BLaER1 (cell line): ENCODE results near the gene IGF2.
A peak's percentile ranks its signal among the peaks of the same experiment; 100 is the strongest.

Source experiments
- H3K27ac ChIP-seq: shearing (Covaris generic); formaldehyde crosslinking; 2 replicates; pipeline ENCODE4 v1.8.1; 2022
- H3K27me3 ChIP-seq: shearing (Covaris generic); formaldehyde crosslinking; 2 replicates; pipeline ENCODE4 v1.8.1; 2022
- H3K36me3 ChIP-seq: shearing (Covaris generic); formaldehyde crosslinking; 2 replicates; pipeline ENCODE4 v1.8.1; 2022
- H3K4me1 ChIP-seq: shearing (Covaris generic); formaldehyde crosslinking; 2 replicates; pipeline ENCODE4 v1.8.1; 2022
- H3K4me2 ChIP-seq: shearing (Covaris generic); formaldehyde crosslinking; 2 replicates; pipeline ENCODE4 v1.8.1; 2022
- H3K4me3 ChIP-seq: shearing (Covaris generic); formaldehyde crosslinking; 2 replicates; pipeline ENCODE4 v1.8.1; 2022
- H3K9ac ChIP-seq: shearing (Covaris generic); formaldehyde crosslinking; 2 replicates; pipeline ENCODE4 v1.8.1; 2022
- H3K9me3 ChIP-seq: shearing (Covaris generic); formaldehyde crosslinking; 2 replicates; pipeline ENCODE4 v1.8.1; 2022
- H4K20me1 ChIP-seq: shearing (Covaris generic); formaldehyde crosslinking; 2 replicates; pipeline ENCODE4 v1.8.1; 2022
- Cebpa-rat ChIP-seq: shearing (Covaris generic); IDR thresholded peaks from 2 replicates; pipeline ENCODE4 v1.8.1; 2022

IGF2 gene

DNA sequence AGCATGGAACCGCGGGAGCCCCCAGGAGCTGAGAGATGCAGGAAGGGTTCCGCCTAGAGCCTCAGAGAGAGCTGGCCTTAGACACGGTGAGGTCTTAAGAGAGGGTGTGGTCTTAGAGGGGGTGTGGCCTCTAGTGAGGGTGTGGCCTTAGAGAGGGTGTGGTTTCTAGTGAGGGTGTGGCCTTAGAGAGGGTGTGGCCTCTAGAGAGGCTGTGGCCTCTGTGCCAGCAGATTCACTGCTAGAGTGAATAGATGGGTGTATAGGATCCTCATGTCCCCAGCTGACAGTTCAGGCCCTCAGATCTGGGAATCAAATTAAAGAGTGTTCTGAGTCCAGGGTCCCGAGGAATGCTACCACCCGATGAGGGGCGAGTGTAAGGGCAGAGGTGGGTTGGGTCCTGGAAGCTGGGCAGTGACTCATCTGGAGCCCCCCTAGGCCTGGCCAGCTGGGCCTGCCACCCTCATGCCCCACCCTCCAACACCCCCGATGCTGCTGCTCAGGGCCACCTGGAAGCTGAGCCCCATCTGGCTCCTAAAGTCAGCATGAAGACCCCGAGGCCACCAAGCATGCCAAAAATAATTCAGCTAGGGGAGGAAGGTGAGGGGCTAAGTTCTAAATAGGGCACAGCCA is 49.5 kb downstream of the IGF2 start:
- peaks cover 23% of the 10 kb centered on the region for H3K27me3 ChIP-seq
- H3K9me3 ChIP-seq = no peaks in the 10 kb centered on the region
- H3K9ac ChIP-seq = no peak overlapping the region
- no peak for TF ChIP-seq Cebpa-rat
- H3K4me1 ChIP-seq = peaks cover 91% of the 10 kb centered on the region
- H3K4me3 ChIP-seq = no peak overlapping the region
- H3K27ac ChIP-seq = no peak overlapping the region
- peak overlapping the region; percentile 60 for H3K4me2 ChIP-seq
- H3K36me3 ChIP-seq = no peaks in the 10 kb centered on the region
- peaks cover 43% of the 10 kb centered on the region for H4K20me1 ChIP-seq

DNA sequence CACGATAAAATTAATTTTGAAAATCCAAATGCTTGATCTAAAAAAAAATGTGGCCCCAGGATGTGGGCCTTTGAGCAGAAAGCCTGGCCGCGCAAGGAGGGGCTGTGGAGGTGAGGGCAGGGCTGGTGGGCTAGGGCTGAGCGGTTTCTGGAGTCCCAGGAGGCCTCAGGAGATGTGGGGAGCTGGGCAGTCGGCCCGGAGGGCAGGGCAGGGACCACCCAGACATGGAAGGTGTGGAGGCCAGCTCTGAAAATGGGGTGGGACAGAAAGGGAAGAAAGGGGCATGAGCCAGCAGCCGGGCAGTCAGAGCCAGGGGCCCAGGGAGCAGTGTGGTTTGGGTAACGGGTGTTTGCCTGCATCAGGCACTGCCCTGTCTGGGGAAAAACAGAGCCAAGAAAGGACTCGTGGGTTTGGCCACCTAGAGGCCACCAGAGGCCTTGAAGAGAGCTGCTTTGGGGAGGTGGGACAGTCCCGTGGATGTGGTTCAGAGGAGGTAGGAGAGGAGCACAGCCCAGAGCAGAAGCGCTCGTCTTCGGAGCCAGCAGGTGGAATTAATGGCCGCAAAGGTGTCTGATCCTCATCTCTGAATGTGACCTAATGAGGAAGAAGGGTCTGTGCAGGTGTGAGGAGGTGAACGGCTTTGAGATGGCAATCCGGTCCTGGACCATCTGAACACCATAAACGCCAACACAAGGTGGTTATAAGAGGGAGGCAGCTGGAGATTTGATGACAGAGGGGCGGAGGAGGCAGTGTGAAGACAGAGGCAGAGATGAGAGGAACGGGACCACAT is 50.2 kb downstream of the IGF2 start:
- H3K9me3 ChIP-seq = peaks cover 2% of the 10 kb centered on the region
- H3K4me3 ChIP-seq = no peak overlapping the region
- H3K4me2 ChIP-seq = peak overlapping the region; percentile 60
- peaks cover 17% of the 10 kb centered on the region for H3K27me3 ChIP-seq
- peaks cover 36% of the 10 kb centered on the region for H4K20me1 ChIP-seq
- no peak overlapping the region; the same call in 1 of the 2 replicates for H3K27ac ChIP-seq
- H3K36me3 ChIP-seq = no peaks in the 10 kb centered on the region
- no peak for TF ChIP-seq Cebpa-rat
- H3K4me1 ChIP-seq = peaks cover 91% of the 10 kb centered on the region
- no peak overlapping the region for H3K9ac ChIP-seq

DNA sequence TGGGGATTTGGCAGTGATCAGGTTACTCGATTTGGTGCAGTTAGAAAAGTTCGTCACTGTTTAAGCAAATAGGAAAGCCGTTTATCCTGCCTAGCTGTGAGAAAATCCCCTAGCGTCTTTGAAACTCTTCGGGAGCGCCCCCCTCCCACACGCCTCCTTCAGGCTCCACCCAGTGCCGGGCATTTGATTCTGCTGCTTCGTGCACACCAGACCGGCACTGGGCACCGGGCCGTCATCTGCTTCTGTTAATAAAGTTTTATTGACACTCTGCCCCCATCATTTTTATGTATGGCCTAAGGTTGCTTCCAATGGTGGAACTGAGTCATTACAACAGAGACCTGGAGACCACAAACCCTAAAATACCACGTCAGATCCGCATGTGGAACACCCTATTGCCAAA is 50.9 kb downstream of the IGF2 start:
- no peak overlapping the region for H3K9ac ChIP-seq
- no peak overlapping the region for H3K4me3 ChIP-seq
- peaks cover 8% of the 10 kb centered on the region for H3K9me3 ChIP-seq
- no peak for TF ChIP-seq Cebpa-rat
- peaks cover 29% of the 10 kb centered on the region for H4K20me1 ChIP-seq
- H3K27me3 ChIP-seq = peaks cover 17% of the 10 kb centered on the region
- no peak overlapping the region for H3K27ac ChIP-seq
- no peaks in the 10 kb centered on the region for H3K36me3 ChIP-seq
- peaks cover 91% of the 10 kb centered on the region for H3K4me1 ChIP-seq
- peak overlapping the region; percentile 60 for H3K4me2 ChIP-seq

DNA sequence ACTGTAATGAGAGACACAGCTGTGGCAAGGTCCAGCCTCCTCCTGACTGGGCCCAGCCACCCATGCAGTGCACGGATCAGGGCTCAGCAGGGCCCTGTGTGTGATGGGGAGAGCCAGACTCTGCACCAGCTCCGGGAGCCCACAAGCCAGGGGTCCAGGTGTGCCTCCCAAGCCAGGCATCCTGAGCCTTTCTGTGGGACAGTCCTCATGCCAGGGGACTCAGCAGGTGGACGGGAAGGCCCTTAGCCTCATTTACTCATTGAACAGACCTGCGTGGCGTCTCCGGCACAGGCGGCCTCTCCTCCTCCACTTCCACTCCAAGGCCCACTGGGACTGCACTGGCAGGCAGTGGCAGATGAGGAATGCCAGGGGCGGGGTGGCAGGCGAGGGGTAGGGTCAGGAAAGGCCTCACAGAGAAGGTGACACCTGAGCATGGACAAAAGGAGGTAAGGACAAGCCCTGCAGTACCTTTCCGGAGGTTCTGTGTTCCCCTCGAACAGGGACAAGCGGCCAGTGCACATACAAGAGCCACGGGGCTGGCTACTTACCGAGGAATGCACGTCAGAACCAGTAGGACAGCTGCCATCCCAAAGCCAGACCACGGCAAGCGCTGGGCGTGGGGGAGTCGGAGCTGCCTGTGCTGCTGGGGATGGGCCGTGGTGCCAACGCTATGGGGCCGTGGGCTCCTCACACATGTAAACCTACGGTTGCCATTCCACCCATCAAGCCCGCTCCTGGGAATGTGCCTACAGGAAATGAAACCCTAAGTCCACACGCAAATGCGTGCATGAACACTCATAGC is 52.7 kb downstream of the IGF2 start:
- H4K20me1 ChIP-seq = peaks cover 11% of the 10 kb centered on the region; the same call in 1 of the 2 replicates
- H3K4me3 ChIP-seq = peak overlapping the region; percentile 33; the same call in 1 of the 2 replicates
- no peak overlapping the region for H3K9ac ChIP-seq
- peaks cover 4% of the 10 kb centered on the region; the same call in 1 of the 2 replicates for H3K27me3 ChIP-seq
- H3K36me3 ChIP-seq = no peaks in the 10 kb centered on the region
- peaks cover 20% of the 10 kb centered on the region for H3K9me3 ChIP-seq
- no peak for TF ChIP-seq Cebpa-rat
- peak overlapping the region; percentile 63 for H3K27ac ChIP-seq
- peak overlapping the region; percentile 85 for H3K4me2 ChIP-seq
- H3K4me1 ChIP-seq = peaks cover 82% of the 10 kb centered on the region

DNA sequence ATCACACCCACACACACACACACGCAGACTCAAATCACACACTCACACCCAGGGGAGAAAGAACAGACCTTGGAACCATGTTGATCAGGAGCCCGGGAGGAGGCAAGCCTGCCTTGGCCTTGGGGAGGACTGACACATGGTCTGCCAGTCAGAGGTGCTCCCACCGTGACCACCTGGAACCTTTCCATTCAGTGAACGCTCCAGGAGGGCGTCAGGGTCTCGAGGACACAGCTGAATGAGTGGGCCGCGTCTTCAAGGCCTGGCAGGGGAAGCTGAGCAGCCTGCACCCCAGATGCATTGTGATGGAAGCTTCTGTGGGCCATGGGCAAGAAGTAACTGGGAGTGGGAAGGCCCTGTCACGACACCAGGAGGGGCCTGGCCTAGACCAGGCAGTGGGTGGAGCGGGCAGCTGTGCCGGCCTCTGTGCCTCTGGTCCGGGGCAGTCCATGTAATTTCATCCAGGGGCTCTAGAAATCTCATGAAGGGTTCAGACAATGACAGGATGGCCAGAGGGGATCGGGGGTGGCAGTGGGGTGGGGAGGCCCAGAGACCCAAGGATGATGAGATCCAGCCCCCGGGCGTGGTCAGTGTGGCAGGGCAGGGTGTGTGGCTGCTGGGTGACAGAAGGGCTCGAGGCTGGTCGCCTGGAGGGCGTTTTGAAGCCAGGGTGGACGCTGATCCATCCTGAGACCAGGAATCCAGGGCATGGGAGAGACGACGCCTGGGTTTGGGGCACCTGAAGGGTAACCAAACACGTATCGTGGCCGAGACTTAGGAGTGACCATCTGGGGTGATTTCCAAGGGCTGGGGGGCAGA is 53.7 kb downstream of the IGF2 start:
- no peak for TF ChIP-seq Cebpa-rat
- Histone ChIP-seq H3K36me3 (no peaks in the 10 kb centered on the region), H3K9me3 (peaks cover 20% of the 10 kb centered on the region), H3K4me3 (peak overlapping the region; percentile 36; the same call in 1 of the 2 replicates), H3K4me2 (peak overlapping the region; percentile 85), H3K4me1 (peaks cover 79% of the 10 kb centered on the region), H3K9ac (peak overlapping the region; percentile 40; the same call in 1 of the 2 replicates), H4K20me1 (peaks cover 5% of the 10 kb centered on the region; the same call in 1 of the 2 replicates), H3K27me3 (no peaks in the 10 kb centered on the region), H3K27ac (peak overlapping the region; percentile 63)

DNA sequence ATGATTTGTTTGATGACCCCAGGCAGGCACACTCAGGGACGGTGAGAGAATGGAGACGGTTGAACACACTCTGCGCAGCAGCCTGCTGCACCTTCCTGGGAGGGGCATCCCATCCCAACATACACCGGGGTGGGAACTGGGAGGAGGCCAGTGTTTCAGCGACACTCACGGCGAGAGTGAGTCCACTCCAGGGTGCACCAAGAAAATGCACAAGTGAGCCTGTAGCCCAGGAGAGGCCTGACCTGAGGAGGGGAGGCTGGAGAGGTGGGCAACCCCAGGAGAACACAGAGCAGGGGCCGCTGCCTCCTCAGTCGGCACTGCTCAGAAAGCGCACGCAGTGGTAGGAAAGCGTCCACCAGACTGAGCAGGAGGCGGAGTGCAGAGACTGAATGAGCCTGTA is 54.5 kb downstream of the IGF2 start:
- Histone ChIP-seq H4K20me1 (peaks cover under 1% of the 10 kb centered on the region; the same call in 1 of the 2 replicates), H3K4me1 (peaks cover 71% of the 10 kb centered on the region), H3K9me3 (peaks cover 20% of the 10 kb centered on the region), H3K27me3 (no peaks in the 10 kb centered on the region), H3K4me2 (peak overlapping the region; percentile 85), H3K9ac (peak overlapping the region; percentile 40; the same call in 1 of the 2 replicates), H3K4me3 (peak overlapping the region; percentile 36; the same call in 1 of the 2 replicates), H3K36me3 (no peaks in the 10 kb centered on the region), H3K27ac (peak overlapping the region; percentile 63)
- no peak for TF ChIP-seq Cebpa-rat
